Panc1 (cell line): ENCODE data around the gene KRT73. TPM values are rescaled to one million over a fixed set of nuclear protein-coding genes. Genes with fewer than 3 reads are reported as not detected.

ENCODE experiments used
- ATAC-seq: fragments of 200-7000 bp; cut with Tn5 transposase; 2 replicates; pipeline ENCODE4 v1.9.1; 2020; ENCODE audit warnings: mild to moderate bottlenecking, moderate library complexity
- BruUV-seq: library from RNA; stranded (reverse); fragments of 400-500 nt; replicated peaks from 2 replicates; lab custom pipeline; 2021; lab: Mats Ljungman, UMichigan
- CTCF ChIA-PET: fragments of 300-600 bp; sonication (Branson Sonifier 250); formaldehyde crosslinking; loops from one replicate; lab custom pipeline; 2022; ENCODE audit warnings: antibody characterized with exemption; lab: Charles Lee
- POLR2A ChIA-PET: fragments of 300-600 bp; sonication (Branson Sonifier 250); formaldehyde crosslinking; loops from one replicate; lab custom pipeline; 2022; ENCODE audit warnings: antibody characterized with exemption; lab: Charles Lee
- DNase-seq: peaks from one replicate; pipeline ENCODE4 v3.0.0-alpha.2; 2010; ENCODE audit warnings: low read depth, low spot score
- H3K27ac ChIP-seq: 2 replicates; pipeline ENCODE4 v1.5.1; 2011; ENCODE audit warnings: mild to moderate bottlenecking, low read length, inconsistent platforms
- H3K27me3 ChIP-seq: fragments of 200-500 bp; sonication (Bioruptor generic); 2 replicates; pipeline ENCODE4 v1.6.0; 2014; ENCODE audit warnings: low read length, inconsistent platforms; ENCODE audit not compliant: control insufficient read depth, insufficient read depth
- H3K36me3 ChIP-seq: fragments of 200-500 bp; sonication (Bioruptor generic); 2 replicates; pipeline ENCODE4 v1.5.1; 2014; ENCODE audit warnings: inconsistent platforms, mild to moderate bottlenecking, low read length, moderate library complexity; ENCODE audit not compliant: control insufficient read depth, insufficient read depth
- H3K4me1 ChIP-seq: 2 replicates; pipeline ENCODE4 v1.5.1; 2011; ENCODE audit warnings: inconsistent platforms, mild to moderate bottlenecking, low read length, moderate library complexity; ENCODE audit not compliant: control insufficient read depth, insufficient read depth
- H3K4me3 ChIP-seq, 2 experiments: 2 replicates each; pipeline ENCODE4 v1.5.1; 2011 to 2012; ENCODE audit warnings: low read depth in 2 of 2, low read length in 2 of 2, mild to moderate bottlenecking in 2 of 2, inconsistent platforms in 1 of 2, moderate library complexity in 1 of 2
- H3K9me3 ChIP-seq: fragments of 200-500 bp; sonication (Bioruptor generic); 2 replicates; pipeline ENCODE4 v1.5.1; 2014; ENCODE audit warnings: low read depth, mild to moderate bottlenecking, inconsistent platforms, low read length, moderate library complexity; ENCODE audit not compliant: control insufficient read depth, insufficient read depth
- CTCF ChIP-seq: fragments of 450-650 bp; IDR thresholded peaks from 2 replicates; pipeline ENCODE4 v1.5.1; 2017; ENCODE audit warnings: mild to moderate bottlenecking
- POLR2AphosphoS5 ChIP-seq: IDR thresholded peaks from 2 replicates; pipeline ENCODE4 v1.6.1; 2012; ENCODE audit warnings: mild to moderate bottlenecking, low read depth, low read length, moderate library complexity
- SIN3A ChIP-seq: IDR thresholded peaks from 2 replicates; pipeline ENCODE4 v1.6.1; 2012; ENCODE audit warnings: low read depth, mild to moderate bottlenecking, low read length, moderate library complexity, borderline replicate concordance; ENCODE audit not compliant: insufficient read depth
- TCF7L2 ChIP-seq: IDR thresholded peaks from 2 replicates; pipeline ENCODE4 v1.6.1; 2011; ENCODE audit warnings: mild to moderate bottlenecking, low read depth, low read length, inconsistent platforms
- in situ Hi-C: cut with HindIII; loops from 2 replicates; pipeline ENCODE4 v1.10.0; 2016; ENCODE audit warnings: low sequenced_read_pairs, low pct_unique_long_range_greater_than_20kb
- intact Hi-C: fragments of 100-400 bp; cut with micrococcal nuclease; formaldehyde crosslinking; loops from one replicate; pipeline ENCODE4 v1.10.0; 2022; ENCODE audit not compliant: unreplicated experiment
- total RNA-seq: library from RNA; stranded (reverse); gene quantifications from one replicate; pipeline ENCODE4 v1.2.1, GENCODE V29; 2021; ENCODE audit not compliant: unreplicated experiment
- TF ChIP-seq, protein P1 (sequence below), 2 experiments: IDR thresholded peaks; 2 replicates each; pipeline ENCODE4 v1.6.1; 2011 to 2012; ENCODE audit warnings: low read depth in 2 of 2, control low read depth in 1 of 2, low read length in 1 of 2, mild to moderate bottlenecking in 1 of 2, moderate library complexity in 1 of 2; ENCODE audit not compliant: insufficient read depth in 1 of 2

Gene KRT73
- total RNA-seq, 1 experiment from 2014 or later, result not detected

- ChIA-PET CTCF (no interaction called here), POLR2A (no interaction called here)
- no TSS peak for BruUV-seq
- Histone ChIP-seq H3K36me3 (no peaks in the 10 kb centered on the region), H3K27ac (no peak overlapping the region), H3K4me1 (no peaks in the 10 kb centered on the region), H3K9me3 (no peaks in the 10 kb centered on the region), H3K4me3 (no peak overlapping the region), H3K27me3 (peaks cover 6% of the 10 kb centered on the region; the same call in 1 of the 2 replicates)
- DNase-seq (no peak), ATAC-seq (no peak)
- intact Hi-C loops (no loop called here), in situ Hi-C loops (no loop called here)
- TF ChIP-seq TCF7L2, result no peak
- no peak for TF ChIP-seq CTCF
- TF ChIP-seq, protein P1, sequence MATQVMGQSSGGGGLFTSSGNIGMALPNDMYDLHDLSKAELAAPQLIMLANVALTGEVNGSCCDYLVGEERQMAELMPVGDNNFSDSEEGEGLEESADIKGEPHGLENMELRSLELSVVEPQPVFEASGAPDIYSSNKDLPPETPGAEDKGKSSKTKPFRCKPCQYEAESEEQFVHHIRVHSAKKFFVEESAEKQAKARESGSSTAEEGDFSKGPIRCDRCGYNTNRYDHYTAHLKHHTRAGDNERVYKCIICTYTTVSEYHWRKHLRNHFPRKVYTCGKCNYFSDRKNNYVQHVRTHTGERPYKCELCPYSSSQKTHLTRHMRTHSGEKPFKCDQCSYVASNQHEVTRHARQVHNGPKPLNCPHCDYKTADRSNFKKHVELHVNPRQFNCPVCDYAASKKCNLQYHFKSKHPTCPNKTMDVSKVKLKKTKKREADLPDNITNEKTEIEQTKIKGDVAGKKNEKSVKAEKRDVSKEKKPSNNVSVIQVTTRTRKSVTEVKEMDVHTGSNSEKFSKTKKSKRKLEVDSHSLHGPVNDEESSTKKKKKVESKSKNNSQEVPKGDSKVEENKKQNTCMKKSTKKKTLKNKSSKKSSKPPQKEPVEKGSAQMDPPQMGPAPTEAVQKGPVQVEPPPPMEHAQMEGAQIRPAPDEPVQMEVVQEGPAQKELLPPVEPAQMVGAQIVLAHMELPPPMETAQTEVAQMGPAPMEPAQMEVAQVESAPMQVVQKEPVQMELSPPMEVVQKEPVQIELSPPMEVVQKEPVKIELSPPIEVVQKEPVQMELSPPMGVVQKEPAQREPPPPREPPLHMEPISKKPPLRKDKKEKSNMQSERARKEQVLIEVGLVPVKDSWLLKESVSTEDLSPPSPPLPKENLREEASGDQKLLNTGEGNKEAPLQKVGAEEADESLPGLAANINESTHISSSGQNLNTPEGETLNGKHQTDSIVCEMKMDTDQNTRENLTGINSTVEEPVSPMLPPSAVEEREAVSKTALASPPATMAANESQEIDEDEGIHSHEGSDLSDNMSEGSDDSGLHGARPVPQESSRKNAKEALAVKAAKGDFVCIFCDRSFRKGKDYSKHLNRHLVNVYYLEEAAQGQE (IDR thresholded peaks at IDR 0.05; ENCODE audit: insufficient read depth in 1 of 2, low read depth in 2 of 2, low read length in 1 of 2), result no peak
- TF ChIP-seq POLR2AphosphoS5, result no peak
- no peak for TF ChIP-seq SIN3A
Observed at GRCh38 chr12:52591521-52591920, 26.8 kb downstream of the KRT73 start.

GRCh38 chr12:52590021-52590420 is 28.3 kb downstream of the KRT73 start:
- Histone ChIP-seq H3K36me3 (no peaks in the 10 kb centered on the region), H3K9me3 (no peaks in the 10 kb centered on the region), H3K4me3 (no peak overlapping the region), H3K4me1 (no peaks in the 10 kb centered on the region), H3K27me3 (no peaks in the 10 kb centered on the region; the same call in 1 of the 2 replicates), H3K27ac (no peak overlapping the region)
- TF ChIP-seq CTCF (no peak), POLR2AphosphoS5 (no peak), SIN3A (no peak), TCF7L2 (no peak)
- TF ChIP-seq, protein P1 (IDR thresholded peaks at IDR 0.05; ENCODE audit: insufficient read depth in 1 of 2, low read depth in 2 of 2, low read length in 1 of 2), result no peak
- ChIA-PET CTCF (interaction anchor here (1.2 kb wide), 1 partner anchor 288 kb away, joined by 3 read pairs; no protein-coding TSS in a partner anchor), POLR2A (no interaction called here)
- in situ Hi-C loops, result no loop called here
- no TSS peak for BruUV-seq
- intact Hi-C loops, result no loop called here
- DNase-seq (no peak), ATAC-seq (no peak)
